ENCODE data around the gene ZCWPW1. TPM values are rescaled to one million over a fixed set of nuclear protein-coding genes. Genes with fewer than 3 reads are reported as not detected.

Gene ZCWPW1
- total RNA-seq, 1 experiment from 2014 or later, result 0.45 TPM

GRCh38 chr7:100389437-100390088 lies 38.9 kb downstream of the ZCWPW1 start:
- intact Hi-C loops (cut with micrococcal nuclease; ENCODE audit: unreplicated experiment), result no loop called here
- Histone ChIP-seq H3K9me3 (ENCODE audit: low read depth, low read length, poor library complexity, severe bottlenecking) (no peaks in the 10 kb centered on the region), H3K4me3 (ENCODE audit: low read depth, low read length, poor library complexity, severe bottlenecking) (no peak overlapping the region), H3K27ac (ENCODE audit: low read depth, low read length, poor library complexity, severe bottlenecking) (no peak overlapping the region), H3K4me1 (ENCODE audit: insufficient read depth, low read length, poor library complexity, severe bottlenecking) (no peaks in the 10 kb centered on the region), H3K36me3 (ENCODE audit: insufficient read depth, low read length, poor library complexity, severe bottlenecking) (no peaks in the 10 kb centered on the region), H3K27me3 (replicated peaks; ENCODE audit: insufficient read depth, low read depth, low read length, poor library complexity) (no peaks in the 10 kb centered on the region)
- CTCF ChIA-PET, result interaction anchor here (0.5 kb wide), 1 partner anchor 76 kb away, joined by 3 read pairs; no protein-coding TSS in a partner anchor
- no peak for DNase-seq (ENCODE audit: low spot score)
- no TSS peak for BruUV-seq (replicated peaks)
- TF ChIP-seq EZH2 (IDR thresholded peaks at IDR 0.05; ENCODE audit: borderline replicate concordance, low read depth, low read length, poor library complexity, severe bottlenecking), result no peak
- POLR2A ChIA-PET (ENCODE audit: low non-redundant PET), result no interaction called here

GRCh38 chr7:100387695-100388094 lies 40.8 kb downstream of the ZCWPW1 start:
- TF ChIP-seq, protein P1, sequence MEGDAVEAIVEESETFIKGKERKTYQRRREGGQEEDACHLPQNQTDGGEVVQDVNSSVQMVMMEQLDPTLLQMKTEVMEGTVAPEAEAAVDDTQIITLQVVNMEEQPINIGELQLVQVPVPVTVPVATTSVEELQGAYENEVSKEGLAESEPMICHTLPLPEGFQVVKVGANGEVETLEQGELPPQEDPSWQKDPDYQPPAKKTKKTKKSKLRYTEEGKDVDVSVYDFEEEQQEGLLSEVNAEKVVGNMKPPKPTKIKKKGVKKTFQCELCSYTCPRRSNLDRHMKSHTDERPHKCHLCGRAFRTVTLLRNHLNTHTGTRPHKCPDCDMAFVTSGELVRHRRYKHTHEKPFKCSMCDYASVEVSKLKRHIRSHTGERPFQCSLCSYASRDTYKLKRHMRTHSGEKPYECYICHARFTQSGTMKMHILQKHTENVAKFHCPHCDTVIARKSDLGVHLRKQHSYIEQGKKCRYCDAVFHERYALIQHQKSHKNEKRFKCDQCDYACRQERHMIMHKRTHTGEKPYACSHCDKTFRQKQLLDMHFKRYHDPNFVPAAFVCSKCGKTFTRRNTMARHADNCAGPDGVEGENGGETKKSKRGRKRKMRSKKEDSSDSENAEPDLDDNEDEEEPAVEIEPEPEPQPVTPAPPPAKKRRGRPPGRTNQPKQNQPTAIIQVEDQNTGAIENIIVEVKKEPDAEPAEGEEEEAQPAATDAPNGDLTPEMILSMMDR (conservative IDR thresholded peaks at IDR 0.05; ENCODE audit: low read depth, low read length), result no peak
- TF ChIP-seq EZH2 (IDR thresholded peaks at IDR 0.05; ENCODE audit: borderline replicate concordance, low read depth, low read length, poor library complexity, severe bottlenecking), result no peak
- no peaks in the 10 kb centered on the region for H3K4me1 ChIP-seq (ENCODE audit: insufficient read depth, low read length, poor library complexity, severe bottlenecking)
- no peaks in the 10 kb centered on the region for H3K9me3 ChIP-seq (ENCODE audit: low read depth, low read length, poor library complexity, severe bottlenecking)
- no peak overlapping the region for H3K4me3 ChIP-seq (ENCODE audit: low read depth, low read length, poor library complexity, severe bottlenecking)
- no peak for DNase-seq (ENCODE audit: low spot score)
- BruUV-seq (replicated peaks), result no TSS peak
- POLR2A ChIA-PET (ENCODE audit: low non-redundant PET), result no interaction called here
- no peaks in the 10 kb centered on the region for H3K27me3 ChIP-seq (replicated peaks; ENCODE audit: insufficient read depth, low read depth, low read length, poor library complexity)
- no peaks in the 10 kb centered on the region for H3K36me3 ChIP-seq (ENCODE audit: insufficient read depth, low read length, poor library complexity, severe bottlenecking)
- CTCF ChIA-PET, result no interaction called here
- intact Hi-C loops (cut with micrococcal nuclease; ENCODE audit: unreplicated experiment), result no loop called here
- no peak overlapping the region for H3K27ac ChIP-seq (ENCODE audit: low read depth, low read length, poor library complexity, severe bottlenecking)

- ChIA-PET CTCF (no interaction called here), POLR2A (ENCODE audit: low non-redundant PET) (no interaction called here)
- no peak for DNase-seq (ENCODE audit: low spot score)
- Histone ChIP-seq H3K27me3 (replicated peaks; ENCODE audit: insufficient read depth, low read depth, low read length, poor library complexity) (no peaks in the 10 kb centered on the region), H3K4me1 (ENCODE audit: insufficient read depth, low read length, poor library complexity, severe bottlenecking) (no peaks in the 10 kb centered on the region), H3K27ac (ENCODE audit: low read depth, low read length, poor library complexity, severe bottlenecking) (no peak overlapping the region), H3K4me3 (ENCODE audit: low read depth, low read length, poor library complexity, severe bottlenecking) (no peak overlapping the region), H3K9me3 (ENCODE audit: low read depth, low read length, poor library complexity, severe bottlenecking) (no peaks in the 10 kb centered on the region), H3K36me3 (ENCODE audit: insufficient read depth, low read length, poor library complexity, severe bottlenecking) (no peaks in the 10 kb centered on the region)
- TF ChIP-seq, protein P1 (conservative IDR thresholded peaks at IDR 0.05; ENCODE audit: low read depth, low read length), result no peak
- TF ChIP-seq EZH2 (IDR thresholded peaks at IDR 0.05; ENCODE audit: borderline replicate concordance, low read depth, low read length, poor library complexity, severe bottlenecking), result no peak
- intact Hi-C loops (cut with micrococcal nuclease; ENCODE audit: unreplicated experiment), result no loop called here
- no TSS peak for BruUV-seq (replicated peaks)
Observed at GRCh38 chr7:100386940-100387339, 41.6 kb downstream of the ZCWPW1 start.

All from A673 (cell line).